Measurements from ENCODE around the gene ATF3.
A peak's percentile ranks its signal among the peaks of the same experiment; 100 is the strongest.

Gene ATF3

DNA sequence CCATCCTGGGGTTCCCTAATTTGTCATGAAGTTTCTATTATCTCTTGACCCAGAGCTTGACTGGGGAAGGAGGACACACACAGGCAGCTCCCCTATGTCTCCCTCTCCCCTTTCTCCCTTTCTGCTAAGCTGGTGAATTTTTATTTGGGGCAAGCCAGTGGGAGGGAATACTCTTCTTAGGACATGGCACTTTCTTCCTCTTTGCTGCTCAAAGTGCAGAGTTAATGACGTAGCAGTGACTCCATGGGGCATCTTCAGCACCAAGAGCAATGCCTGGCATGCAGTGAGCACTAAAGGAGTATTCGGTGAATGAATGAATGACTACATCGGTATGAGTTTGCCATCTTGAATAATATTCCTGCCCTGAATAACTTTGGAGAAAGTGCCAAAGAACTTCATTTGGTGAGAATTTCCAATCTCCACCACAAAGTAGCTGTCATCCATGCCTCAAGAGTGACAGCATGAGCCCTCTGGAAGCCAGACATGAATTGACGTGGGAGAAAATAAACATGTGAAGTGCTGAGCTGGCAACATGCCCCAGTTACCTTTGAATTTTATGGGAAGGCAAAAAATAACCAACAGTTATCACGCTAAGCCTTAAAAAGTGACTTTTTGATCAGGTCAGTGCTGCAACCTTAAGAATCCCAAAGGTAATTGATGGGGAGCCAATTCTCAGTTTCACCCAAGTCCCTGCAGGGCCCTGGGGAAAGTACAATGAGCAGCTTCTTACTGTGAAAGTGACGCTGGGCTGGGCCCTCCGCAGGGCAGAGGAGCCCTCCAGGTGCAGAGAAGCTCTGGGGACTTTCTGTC is 22.1 kb upstream of the ATF3 start:
- DNase-seq (ENCODE audit: low read depth), result no peak

- no peak for DNase-seq (ENCODE audit: low read depth)
These were observed 21.3 kb upstream of the ATF3 start for GRCh38 chr1:212587016-212587887.

GRCh38 chr1:212587888-212588510 is 20.6 kb upstream of the ATF3 start:
- no peak for DNase-seq (ENCODE audit: low read depth)

DNA sequence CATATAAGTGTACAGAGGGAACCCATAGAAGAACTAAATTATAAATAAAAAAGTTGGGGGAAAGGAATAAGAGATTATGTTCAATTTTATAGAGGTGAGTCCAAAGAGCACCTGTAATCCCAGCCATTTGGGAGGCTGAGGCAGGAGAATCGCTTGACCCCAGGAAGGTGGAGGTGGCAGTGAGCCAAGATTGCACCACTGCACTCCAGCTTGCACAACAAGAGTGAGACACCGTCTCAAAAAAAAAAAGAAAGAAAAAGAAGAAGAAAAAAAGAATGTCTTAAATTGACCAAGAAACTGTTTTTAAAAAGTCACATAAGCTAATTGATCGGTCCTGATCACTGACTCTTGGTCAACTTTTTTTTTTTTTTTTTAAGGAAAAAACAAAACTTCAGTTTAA is 19.1 kb upstream of the ATF3 start:
- DNase-seq (ENCODE audit: low read depth), result no peak

DNA sequence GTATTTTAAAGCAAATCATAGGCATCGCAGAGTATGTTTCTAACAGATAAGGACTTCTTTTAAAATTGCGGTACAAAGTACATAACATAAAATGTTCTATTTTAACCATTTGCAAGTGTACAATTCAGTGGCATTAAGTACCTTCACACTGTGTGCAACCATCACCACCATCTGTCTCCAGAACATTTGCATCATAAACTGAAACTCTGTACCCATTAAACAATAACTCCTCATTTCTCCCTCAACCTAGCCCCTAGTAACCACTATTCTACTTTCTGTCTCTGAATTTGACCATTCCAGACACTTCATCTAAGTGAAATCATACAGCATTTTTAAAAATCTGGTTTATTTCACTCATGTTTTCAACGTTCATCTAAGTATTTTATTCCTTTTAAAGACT is 16.6 kb upstream of the ATF3 start:
- no peak for DNase-seq (ENCODE audit: low read depth)

DNA sequence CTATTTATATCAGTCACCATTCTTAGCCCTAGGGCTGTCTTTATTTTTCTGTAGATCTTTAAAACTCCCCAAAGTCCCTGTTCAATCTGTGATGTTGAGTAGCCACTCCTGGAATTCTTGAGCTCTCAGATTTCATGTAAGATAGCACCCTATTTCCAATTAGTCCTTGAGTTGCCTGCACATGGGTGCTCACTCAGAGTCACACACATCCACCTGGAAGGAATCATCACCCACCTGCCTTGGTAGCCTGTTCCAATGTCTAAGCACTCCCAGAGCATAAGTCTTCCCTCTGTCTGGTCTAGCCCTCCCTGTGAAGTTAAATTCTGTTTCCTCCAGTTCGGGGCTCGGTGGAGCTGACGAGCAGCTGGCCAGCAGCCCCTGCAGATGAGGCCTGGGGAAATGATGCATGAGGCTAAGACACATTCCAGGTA is 14.7 kb upstream of the ATF3 start:
- DNase-seq (ENCODE audit: low read depth), result no peak

DNA sequence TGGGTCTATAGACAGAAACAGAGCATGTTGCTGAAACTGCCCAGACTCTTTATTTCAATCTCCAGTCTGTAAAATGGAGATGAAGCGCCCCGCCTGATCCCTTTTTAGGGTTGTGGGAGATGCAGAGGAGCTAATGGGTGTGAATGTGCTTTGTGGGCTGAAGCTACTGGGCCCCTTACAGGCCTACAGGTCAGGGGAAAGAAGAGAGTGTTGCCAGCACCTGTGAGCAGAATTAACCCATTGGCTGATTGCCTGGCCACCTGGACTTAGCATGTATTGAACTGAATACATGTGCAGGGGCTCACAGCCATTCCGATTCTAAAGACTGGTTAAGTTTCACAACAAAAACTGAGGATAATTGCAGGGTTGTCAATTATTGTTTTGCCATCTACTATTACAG is 13.9 kb upstream of the ATF3 start:
- DNase-seq (ENCODE audit: low read depth), result no peak

- no peak for DNase-seq (ENCODE audit: low read depth)
These were observed 13.3 kb upstream of the ATF3 start for GRCh38 chr1:212595229-212595628.

DNA sequence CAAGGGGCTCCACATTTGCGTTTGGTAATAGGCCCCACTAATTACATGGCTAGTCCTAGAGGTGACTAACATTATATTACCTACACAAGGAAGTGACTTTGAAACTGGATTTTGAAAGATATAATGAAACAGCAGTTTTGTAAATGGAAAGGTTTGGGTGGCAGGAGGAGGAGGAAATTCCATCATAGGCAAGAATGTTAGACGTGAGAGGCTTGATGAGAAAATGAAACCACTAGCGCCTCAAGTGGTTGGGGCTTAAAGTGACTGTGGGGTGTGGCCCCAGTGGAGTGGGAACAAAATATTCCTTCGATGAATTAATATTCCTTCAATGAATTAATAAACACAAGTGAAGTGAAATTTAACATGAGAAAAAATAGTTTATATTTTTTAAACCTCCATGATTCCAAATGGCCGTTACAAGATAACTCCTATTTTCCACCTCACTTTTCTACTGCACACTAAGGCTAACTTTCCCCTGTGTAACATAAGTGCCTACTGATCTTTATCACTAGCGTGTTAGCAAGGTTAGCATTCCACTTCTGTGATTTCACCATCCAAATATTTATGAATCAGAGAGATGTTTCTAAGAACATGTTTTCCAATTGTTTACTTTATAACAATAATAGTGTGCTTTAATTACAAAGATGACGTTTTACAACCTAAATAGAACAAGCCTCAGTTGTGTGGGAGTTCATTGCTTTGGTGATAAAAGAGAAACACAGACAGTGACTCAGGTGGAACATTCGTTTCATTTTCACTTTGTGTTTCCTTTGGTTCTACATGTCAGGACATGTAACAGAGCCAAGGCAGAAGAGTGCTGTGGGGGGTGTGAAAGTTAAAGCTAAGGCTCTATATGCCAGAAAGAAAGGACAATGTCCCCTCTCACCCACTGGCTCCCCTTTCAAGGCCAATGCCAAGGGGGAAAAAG is 12.5 kb upstream of the ATF3 start:
- DNase-seq (ENCODE audit: low read depth), result peak; percentile 46

- DNase-seq (ENCODE audit: low read depth), result no peak
These were observed 11.8 kb upstream of the ATF3 start for GRCh38 chr1:212596798-212597197.

GRCh38 chr1:212597487-212597886 is 11.1 kb upstream of the ATF3 start:
- DNase-seq (ENCODE audit: low read depth), result no peak

DNA sequence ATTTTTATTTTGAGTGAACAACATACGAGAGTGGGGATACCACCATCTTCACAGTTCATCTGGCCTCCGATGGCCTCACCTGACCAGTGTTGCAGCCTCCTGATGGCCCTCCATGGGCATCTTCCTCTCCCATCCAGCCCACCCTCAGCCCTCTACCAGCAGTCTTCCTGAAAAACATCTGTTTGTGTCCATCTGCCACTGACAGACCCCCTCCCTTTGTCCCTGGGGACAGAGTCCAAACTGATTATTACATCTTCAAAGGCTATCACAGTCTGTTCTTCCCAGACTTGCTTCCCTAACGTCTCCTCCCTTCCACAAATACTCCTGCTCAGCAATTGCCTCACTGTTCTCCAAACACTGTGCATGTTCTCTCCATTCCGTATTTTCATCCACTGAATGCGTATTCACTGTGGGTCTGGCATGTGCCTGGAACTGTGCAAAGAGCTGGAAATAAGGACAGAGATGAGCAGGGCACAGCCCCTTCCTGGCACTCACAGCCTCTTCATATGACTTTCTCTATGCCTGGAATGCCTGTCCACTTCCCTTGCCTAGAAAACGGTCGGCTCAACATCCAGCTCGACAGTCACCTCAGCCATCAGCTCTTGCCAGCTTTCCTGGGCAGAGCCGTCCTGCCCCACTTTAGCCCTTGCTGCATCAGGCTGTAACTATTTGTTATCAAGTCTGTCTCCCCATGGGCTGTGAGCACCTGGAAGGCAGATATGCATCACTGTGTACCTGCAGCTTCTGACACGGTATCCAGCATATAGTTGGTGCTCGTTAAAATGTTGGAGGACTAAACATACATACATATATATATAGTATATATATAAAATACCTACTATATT is 8.3 kb upstream of the ATF3 start:
- DNase-seq (ENCODE audit: low read depth), result no peak

DNA sequence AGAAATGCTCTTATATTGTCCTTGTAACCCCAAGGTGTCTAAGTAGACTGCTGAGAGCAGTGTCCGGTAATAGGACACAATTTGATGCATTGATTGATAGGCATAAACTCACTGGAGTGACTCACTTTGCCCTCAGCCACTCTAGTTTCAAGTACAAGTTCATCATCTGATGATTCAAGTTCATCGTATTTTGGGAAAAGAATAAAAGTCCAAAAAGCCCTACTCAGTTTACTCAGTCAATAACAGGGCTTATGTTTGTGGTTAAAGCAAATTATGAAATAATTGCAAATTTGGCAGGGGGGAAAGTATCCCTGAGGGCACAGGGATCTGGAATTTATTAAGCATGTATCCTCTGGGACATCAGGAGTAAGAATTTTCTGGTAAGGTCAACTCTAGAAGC is 7.6 kb upstream of the ATF3 start:
- no peak for DNase-seq (ENCODE audit: low read depth)

DNA sequence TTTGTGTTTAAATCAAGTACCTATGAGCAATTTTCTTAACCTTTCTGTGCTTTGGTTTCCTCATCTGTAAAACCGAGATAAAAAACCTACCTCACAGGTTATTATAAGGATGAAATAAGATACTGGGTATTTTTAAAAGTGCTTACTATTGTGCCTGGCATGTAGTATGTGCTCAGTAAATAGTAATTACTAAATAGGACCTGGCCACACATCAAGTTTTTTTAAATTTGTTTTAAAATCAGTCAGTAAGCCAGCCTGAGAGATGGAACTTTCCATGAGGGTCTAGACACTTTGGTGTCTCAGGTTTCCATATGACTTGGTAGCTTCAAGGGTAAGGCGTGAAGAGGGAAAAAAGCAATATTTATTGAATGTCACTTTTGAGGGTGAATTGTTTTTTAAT is 7.0 kb upstream of the ATF3 start:
- no peak for DNase-seq (ENCODE audit: low read depth)

- no peak for DNase-seq (ENCODE audit: low read depth)
These were observed 2.8 kb upstream of the ATF3 start for GRCh38 chr1:212605441-212606394.

- no peak for DNase-seq (ENCODE audit: low read depth)
These were observed 2.0 kb upstream of the ATF3 start for GRCh38 chr1:212606395-212607205.

DNA sequence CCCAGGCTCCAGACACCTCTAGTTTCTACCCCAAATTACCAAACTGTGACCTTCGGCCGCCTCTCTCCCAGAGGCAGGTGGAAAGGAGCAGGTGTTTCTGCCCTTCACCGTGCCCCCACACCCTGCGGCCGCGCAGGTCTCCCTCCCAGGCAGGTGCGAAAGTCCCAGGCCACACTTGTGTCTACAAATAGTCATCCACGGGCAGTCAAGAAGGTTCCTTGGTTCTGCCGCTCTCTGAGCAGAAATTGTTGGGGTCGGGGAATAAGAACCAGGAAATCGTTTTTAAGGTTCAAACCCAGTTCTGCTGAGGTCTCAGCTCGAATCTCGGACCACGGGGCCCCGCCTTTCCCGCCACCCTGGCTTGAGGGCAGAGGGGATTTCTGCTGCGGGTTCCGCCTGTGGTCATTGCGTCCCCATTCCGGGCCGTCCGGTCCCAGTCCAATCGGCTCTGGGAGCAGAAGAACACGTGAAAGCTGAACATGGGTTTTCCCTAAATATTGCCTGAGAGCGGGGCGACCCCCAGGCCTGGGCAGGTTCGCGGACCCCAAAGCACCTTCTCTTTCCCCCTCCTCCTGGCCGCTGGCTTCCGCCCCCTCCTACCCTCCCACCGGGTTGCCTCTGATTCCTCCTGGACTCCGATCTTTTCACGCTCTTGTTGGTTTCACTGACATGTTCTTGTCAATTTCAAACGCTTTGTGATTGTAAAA is 1.2 kb upstream of the ATF3 start:
- no peak for DNase-seq (ENCODE audit: low read depth)

- no peak for DNase-seq (ENCODE audit: low read depth)
These were observed 609 bp upstream of the ATF3 start for GRCh38 chr1:212607913-212608391.

Data from activated T-cell treated with anti-CD3 and anti-CD28 coated beads for 24 hours (primary cell).